Keratinocyte (primary cell): Measurements from ENCODE around the gene DCHS1. TPM values are rescaled to one million over a fixed set of nuclear protein-coding genes. Genes with fewer than 3 reads are reported as not detected.

ENCODE experiments used
- DNase-seq: peaks from one replicate; pipeline ENCODE4 v3.0.0-alpha.2; 2011; ENCODE audit warnings: low read depth, missing footprints, low spot score
- FAIRE-seq: peaks from 2 replicates; lab custom pipeline; 2011; peaks lifted over from hg19 to GRCh38; lab: Jason Lieb, UNC
- H2AFZ ChIP-seq: 2 replicates; pipeline ENCODE4 v1.6.0; 2012; ENCODE audit warnings: low read length, control low read depth, inconsistent platforms; ENCODE audit not compliant: control insufficient read depth
- H3K27ac ChIP-seq: 2 replicates; pipeline ENCODE4 v1.5.1; 2011; ENCODE audit warnings: low read length; ENCODE audit not compliant: control insufficient read depth, insufficient read depth
- H3K27me3 ChIP-seq: 3 replicates; pipeline ENCODE4 v1.6.0; 2011; ENCODE audit warnings: low read length; ENCODE audit not compliant: control insufficient read depth, insufficient read depth; ENCODE audit errors: extremely low read depth
- H3K36me3 ChIP-seq, 2 experiments: 2 replicates in 1 of 2; 3 replicates in 1 of 2; pipeline ENCODE4 v1.5.1; 2011; ENCODE audit warnings: low read length in 2 of 2, mild to moderate bottlenecking in 1 of 2; ENCODE audit not compliant: control insufficient read depth in 2 of 2, insufficient read depth in 2 of 2; ENCODE audit errors: extremely low read depth in 1 of 2
- H3K4me1 ChIP-seq: 3 replicates; pipeline ENCODE4 v1.5.1; 2011; ENCODE audit warnings: low read length; ENCODE audit not compliant: control insufficient read depth, insufficient read depth; ENCODE audit errors: extremely low read depth
- H3K4me2 ChIP-seq: 3 replicates; pipeline ENCODE4 v1.6.0; 2011; ENCODE audit warnings: low read depth, low read length; ENCODE audit not compliant: control insufficient read depth, insufficient read depth; ENCODE audit errors: extremely low read depth
- H3K4me3 ChIP-seq, 3 experiments: fragments of 200-600 bp in 1 of 3; sonication (generic) in 1 of 3; 2 replicates in 2 of 3; 3 replicates in 1 of 3; pipeline ENCODE4 v1.5.1; 2011 to 2016; ENCODE audit warnings: low read length in 3 of 3, mild to moderate bottlenecking in 3 of 3, control low read depth in 2 of 3, inconsistent platforms in 1 of 3, low read depth in 1 of 3, mixed read lengths in 1 of 3, mixed run types in 1 of 3, moderate library complexity in 1 of 3; ENCODE audit not compliant: control insufficient read depth in 2 of 3, insufficient read depth in 2 of 3; ENCODE audit errors: extremely low read depth in 1 of 3
- H3K79me2 ChIP-seq: 2 replicates; pipeline ENCODE4 v1.6.0; 2012; ENCODE audit warnings: low read length; ENCODE audit not compliant: control insufficient read depth, insufficient read depth
- H3K9ac ChIP-seq: 3 replicates; pipeline ENCODE4 v1.6.0; 2011; ENCODE audit warnings: low read length; ENCODE audit not compliant: control insufficient read depth, insufficient read depth; ENCODE audit errors: extremely low read depth
- H3K9me1 ChIP-seq: 3 replicates; pipeline ENCODE4 v1.6.0; 2011; ENCODE audit warnings: low read length; ENCODE audit not compliant: control insufficient read depth, insufficient read depth; ENCODE audit errors: extremely low read depth
- H3K9me3 ChIP-seq: 2 replicates; pipeline ENCODE4 v1.5.1; 2012; ENCODE audit warnings: low read depth, low read length; ENCODE audit not compliant: control insufficient read depth
- H4K20me1 ChIP-seq: 3 replicates; pipeline ENCODE4 v1.6.0; 2011; ENCODE audit warnings: low read length; ENCODE audit not compliant: control insufficient read depth, insufficient read depth; ENCODE audit errors: extremely low read depth
- CTCF ChIP-seq, 3 experiments: IDR thresholded peaks in 1 of 3; conservative IDR thresholded peaks in 1 of 3; optimal IDR thresholded peaks in 1 of 3; 2 replicates in 2 of 3; 3 replicates in 1 of 3; pipeline versions ENCODE3 to v1.5.1; 2011; ENCODE audit warnings: low read length in 3 of 3, mild to moderate bottlenecking in 3 of 3, moderate library complexity in 2 of 3, control low read depth in 1 of 3, inconsistent platforms in 1 of 3; ENCODE audit not compliant: insufficient read depth in 2 of 3; ENCODE audit errors: extremely low read depth in 1 of 3
- EZH2 ChIP-seq: IDR thresholded peaks from one replicate; pipeline ENCODE4 v1.6.1; 2012; ENCODE audit warnings: inconsistent platforms, mild to moderate bottlenecking, low read length, moderate library complexity
- dilution Hi-C: fragments of 300-500 bp; cut with MboI; formaldehyde crosslinking; loops from one replicate; pipeline ENCODE4 v1.7.0; 2020; ENCODE audit warnings: low sequenced_read_pairs; ENCODE audit not compliant: extremely low pct_ligation_motif_present
- polyA plus RNA-seq, 5 experiments: library from polyadenylated mRNA; depleted of rRNA in 3 of 5; stranded (reverse) in 3 of 5; stranded (forward) in 1 of 5; unstranded in 1 of 5; fragments of >200 nt; gene quantifications; 1 replicate in 1 of 5; 2 replicates in 3 of 5; 3 replicates in 1 of 5; pipeline versions ENCODE4 v1.2.1 to v1.2.3, GENCODE V29; 2011 to 2012; ENCODE audit warnings: missing spikeins in 2 of 5, low read depth in 1 of 5, low replicate concordance in 1 of 5

The DCHS1 gene
- polyA plus RNA-seq, 1 donor (not counting 4 experiments of a cell fraction or from before 2014, with no cell fraction given): 0.03 TPM

GRCh38 chr11:6576471-6577373 is 78.9 kb downstream of the DCHS1 start:
- TF ChIP-seq EZH2 (no peak), CTCF (optimal IDR thresholded peaks at IDR 0.05 in 1 of 3, IDR thresholded peaks at IDR 0.05 in 1 of 3, conservative IDR thresholded peaks at IDR 0.05 in 1 of 3; ENCODE audit: extremely low read depth in 1 of 3, insufficient read depth in 2 of 3, low read length in 3 of 3) (no peak)
- no peaks in the 10 kb centered on the region for H3K79me2 ChIP-seq
- no peak for FAIRE-seq
- DNase-seq: no peak
- H3K27me3 ChIP-seq: no peaks in the 10 kb centered on the region
- H3K27ac ChIP-seq: no peak overlapping the region
- dilution Hi-C loops: no loop called here
- no peak overlapping the region for H3K9ac ChIP-seq
- no peak overlapping the region for H3K4me3 ChIP-seq
- H3K4me2 ChIP-seq: no peak overlapping the region
- no peaks in the 10 kb centered on the region for H3K36me3 ChIP-seq
- no peaks in the 10 kb centered on the region for H3K9me3 ChIP-seq
- H4K20me1 ChIP-seq: no peaks in the 10 kb centered on the region
- no peaks in the 10 kb centered on the region for H3K9me1 ChIP-seq
- no peaks in the 10 kb centered on the region for H3K4me1 ChIP-seq
- no peak overlapping the region for H2AFZ ChIP-seq

GRCh38 chr11:6574816-6575715 is 80.5 kb downstream of the DCHS1 start:
- no peak overlapping the region for H2AFZ ChIP-seq
- dilution Hi-C loops: no loop called here
- no peaks in the 10 kb centered on the region for H3K9me3 ChIP-seq
- no peaks in the 10 kb centered on the region for H3K27me3 ChIP-seq
- no peak overlapping the region for H3K27ac ChIP-seq
- no peak overlapping the region for H3K4me2 ChIP-seq
- H3K4me1 ChIP-seq: no peaks in the 10 kb centered on the region
- H3K79me2 ChIP-seq: no peaks in the 10 kb centered on the region
- DNase-seq (no peak), FAIRE-seq (no peak)
- TF ChIP-seq EZH2 (no peak), CTCF (optimal IDR thresholded peaks at IDR 0.05 in 1 of 3, IDR thresholded peaks at IDR 0.05 in 1 of 3, conservative IDR thresholded peaks at IDR 0.05 in 1 of 3; ENCODE audit: extremely low read depth in 1 of 3, insufficient read depth in 2 of 3, low read length in 3 of 3) (no peak)
- no peaks in the 10 kb centered on the region for H3K9me1 ChIP-seq
- no peak overlapping the region for H3K9ac ChIP-seq
- no peak overlapping the region for H3K4me3 ChIP-seq
- no peaks in the 10 kb centered on the region for H4K20me1 ChIP-seq
- no peaks in the 10 kb centered on the region for H3K36me3 ChIP-seq
